Astrocyte of the hippocampus (primary cell): ENCODE results near the gene MROH8.
A peak's percentile ranks its signal among the peaks of the same experiment; 100 is the strongest.
"Not testable (repeated sequence)": the region's sequence is repeated elsewhere in the genome, so short reads cannot be mapped to it uniquely, and the experiment has no call there.

ENCODE experiments used
- DNase-seq: peaks from one replicate; pipeline ENCODE4 v3.0.0; 2011; ENCODE audit warnings: low read depth, low spot score

MROH8 gene

DNA sequence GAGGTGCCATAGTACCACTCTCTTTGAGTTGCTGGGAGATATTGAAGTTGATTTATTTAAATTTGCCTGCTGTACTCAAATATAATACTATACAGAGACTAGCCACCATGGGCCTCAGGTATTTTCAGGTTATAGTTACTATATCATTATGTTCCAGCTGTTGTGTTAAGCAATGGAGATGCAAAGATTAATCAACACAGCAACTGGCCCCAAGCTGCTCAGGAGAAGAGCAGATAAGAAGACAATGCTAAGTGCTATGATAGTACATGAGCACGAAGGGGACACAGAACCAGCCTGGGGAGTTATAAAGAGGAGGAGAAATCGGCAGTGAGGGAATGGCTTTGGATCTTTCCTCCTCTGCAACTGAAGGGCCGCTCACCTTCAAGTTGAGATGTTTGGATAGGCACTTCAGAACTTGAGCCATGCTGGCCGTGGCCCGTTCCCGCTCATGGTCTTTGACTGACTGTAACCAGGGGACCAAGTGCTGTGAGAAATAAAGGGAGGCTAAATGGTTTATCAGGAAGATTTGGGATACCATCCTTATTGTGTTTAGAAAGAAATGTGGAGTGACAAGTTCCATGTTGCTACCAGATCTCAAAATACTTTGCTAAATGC, 24.6 kb downstream of the MROH8 start:
- DNase-seq, result no peak

DNA sequence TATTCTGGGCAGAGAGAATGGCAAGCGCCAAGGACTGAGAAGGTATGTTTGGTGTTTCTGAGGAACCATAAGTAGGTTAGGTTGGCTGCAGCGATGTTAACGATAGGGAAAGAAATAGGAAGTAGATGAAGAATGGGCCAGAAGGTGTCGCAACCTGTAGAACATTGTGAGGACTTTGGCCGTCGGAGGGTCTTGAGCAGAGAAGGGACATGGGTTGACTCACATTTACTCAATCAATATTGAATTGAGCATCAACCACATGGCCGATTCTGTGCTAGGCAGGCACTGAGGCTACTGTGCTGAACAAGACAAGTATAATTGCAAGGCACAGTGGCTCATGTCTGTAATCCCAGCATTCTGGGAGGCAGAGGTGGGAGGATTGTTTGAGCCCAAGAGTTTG, 27.1 kb downstream of the MROH8 start:
- DNase-seq, result no peak

DNA sequence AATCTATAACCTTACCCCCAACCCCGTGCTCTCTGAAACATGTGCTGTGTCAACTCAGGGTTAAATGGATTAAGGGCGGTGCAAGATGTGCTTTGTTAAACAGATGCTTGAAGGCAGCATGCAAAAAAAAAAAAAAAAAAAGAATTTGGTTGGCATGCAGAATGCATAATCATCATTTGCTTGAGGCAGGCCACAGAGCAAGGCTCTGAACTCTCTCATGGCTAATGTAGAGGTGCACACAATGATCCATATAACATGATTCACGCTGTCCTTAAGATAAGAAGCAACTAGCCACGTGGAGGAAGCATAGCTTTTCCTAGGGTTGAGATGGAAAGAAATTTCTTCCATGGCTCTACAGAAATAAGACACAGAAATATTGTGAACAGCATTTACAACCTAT, 27.8 kb downstream of the MROH8 start:
- no peak for DNase-seq

DNA sequence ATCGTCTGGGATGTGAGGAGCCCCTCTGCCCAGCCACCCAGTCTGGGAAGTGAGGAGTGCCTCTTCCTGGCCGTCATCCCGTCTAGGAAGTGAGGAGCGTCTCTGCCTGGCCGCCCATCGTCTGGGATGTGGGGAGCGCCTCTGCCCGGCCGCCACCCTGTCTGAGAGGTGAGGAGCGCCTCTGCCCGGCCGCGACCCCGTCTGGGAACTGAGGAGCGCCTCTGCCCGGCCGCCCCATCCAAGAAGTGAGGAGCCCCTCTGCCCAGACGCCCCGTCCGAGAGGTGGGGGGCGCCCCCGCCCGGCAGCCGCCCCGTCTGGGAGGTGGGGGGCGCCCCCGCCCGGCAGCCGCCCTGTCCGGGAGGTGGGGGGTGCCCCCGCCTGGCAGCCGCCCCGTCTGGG, 28.5 kb downstream of the MROH8 start:
- not testable (repeated sequence) for DNase-seq

DNA sequence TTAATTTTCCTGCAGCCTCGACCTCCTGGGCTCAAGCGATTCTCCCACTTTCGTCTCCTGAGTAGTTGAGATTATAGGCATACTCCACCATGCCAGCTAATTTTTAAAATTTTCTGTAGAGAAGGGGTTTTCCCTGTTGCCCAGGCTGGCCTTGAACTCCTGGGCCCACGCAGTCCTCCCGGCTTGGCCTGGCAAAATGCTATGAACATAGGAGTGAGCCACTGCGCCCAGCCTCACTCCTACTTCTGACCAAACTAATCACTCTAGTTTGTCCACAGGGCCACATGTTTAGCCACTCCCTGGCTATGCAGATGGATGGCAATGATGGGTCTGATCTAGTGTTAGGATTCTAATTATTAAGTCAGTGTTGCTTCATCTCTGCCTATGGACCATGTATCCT, 32.1 kb downstream of the MROH8 start:
- DNase-seq, result no peak

DNA sequence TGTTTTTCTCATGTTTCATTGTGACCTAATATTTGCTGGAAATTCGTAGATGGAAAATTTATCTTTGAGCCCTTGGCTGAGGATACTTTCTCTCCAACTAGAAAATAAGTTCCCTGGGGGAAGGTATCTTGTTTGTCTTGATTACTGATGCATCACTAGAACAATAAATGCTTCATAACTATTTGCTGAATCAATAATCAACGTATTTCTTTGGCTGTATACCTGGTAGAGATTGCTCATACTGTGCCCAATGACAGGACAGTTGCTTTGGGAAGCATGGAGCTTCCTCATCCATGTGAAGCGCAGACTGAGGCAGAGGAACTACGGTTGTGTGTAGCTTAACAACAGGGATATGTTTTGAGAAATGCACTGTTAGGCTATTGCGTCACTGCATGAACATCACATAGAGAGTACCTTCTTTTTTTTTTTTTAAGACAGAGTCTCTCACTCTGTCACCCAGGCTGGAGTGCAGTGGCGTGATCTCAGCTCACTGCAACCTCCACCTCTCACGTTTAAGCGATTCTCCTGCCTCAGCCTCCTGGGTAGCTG, 34.4 kb downstream of the MROH8 start:
- DNase-seq, result no peak

DNA sequence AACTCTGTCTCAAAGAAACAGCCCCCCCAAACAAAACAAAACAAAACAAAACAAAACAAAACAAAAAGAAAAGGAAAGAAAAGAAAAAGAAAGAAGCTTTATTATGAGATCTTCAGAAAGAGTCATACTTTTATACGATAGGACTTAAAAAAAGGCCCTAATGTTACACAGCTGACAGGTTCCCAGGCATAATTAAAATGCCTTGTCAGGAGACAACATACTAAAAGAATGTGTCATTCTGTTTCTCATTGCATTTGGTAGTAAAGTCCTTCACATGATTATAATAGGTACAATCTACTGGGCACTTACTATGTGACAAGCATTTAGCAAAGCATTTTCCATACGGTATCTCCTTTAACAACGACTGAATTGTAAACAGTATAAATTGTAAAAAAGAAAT, 36.6 kb downstream of the MROH8 start:
- peak; percentile 68 for DNase-seq

DNA sequence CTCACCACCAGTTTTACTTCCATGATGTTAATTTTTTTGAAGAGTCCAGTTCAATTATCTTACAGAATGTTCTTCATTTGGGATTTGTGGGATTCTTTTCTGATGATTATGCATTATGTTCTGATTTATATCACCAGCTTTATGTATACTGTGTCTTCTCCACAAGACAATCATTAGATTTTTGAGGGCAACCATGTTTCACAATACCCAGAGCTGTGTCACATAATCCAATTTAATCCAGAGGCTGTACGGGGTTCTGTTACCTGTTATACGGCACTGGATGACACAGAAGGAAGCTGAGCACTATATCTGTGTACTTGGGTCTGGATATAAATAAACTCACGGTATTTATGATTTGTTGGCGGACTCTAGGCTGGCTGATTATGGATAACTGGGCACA, 41.8 kb downstream of the MROH8 start:
- DNase-seq, result no peak

DNA sequence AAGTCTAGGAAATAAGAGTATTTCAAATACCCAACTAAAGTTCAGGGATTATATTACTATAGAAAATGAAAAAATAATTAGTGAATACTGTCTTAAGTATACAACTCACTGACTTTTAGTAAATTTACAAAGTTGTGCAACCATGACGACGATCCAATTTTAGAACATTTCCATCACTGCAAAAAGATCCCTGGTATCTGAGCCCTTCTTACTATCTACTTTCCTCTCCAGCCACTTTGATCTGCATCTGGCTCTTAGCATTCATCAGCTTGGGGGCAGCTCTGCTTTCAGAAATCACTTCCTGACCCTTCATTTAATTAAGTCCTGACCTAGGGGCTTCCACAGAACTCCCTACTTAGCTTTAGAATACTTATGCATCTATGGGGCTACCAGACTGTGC, 45.4 kb downstream of the MROH8 start:
- no peak for DNase-seq

DNA sequence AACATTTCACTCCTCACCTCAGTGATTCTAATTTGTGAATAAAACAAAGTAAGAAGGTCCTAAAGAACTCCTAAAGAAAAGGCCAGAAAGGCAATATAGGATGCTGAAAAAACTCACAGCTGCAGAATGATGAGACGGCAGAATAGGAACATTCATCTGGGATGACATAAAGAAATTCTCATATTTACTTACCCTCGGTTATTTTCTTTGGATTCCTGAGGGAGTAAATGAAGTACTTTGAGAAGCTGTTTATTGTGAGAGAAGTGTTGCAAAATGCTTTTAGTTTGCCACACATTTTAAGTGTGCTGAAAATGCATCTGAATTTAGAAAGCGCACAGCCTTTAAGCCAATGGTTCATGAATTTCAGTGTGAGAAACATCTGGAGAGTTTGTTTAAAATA, 47.9 kb downstream of the MROH8 start:
- DNase-seq, result no peak

DNA sequence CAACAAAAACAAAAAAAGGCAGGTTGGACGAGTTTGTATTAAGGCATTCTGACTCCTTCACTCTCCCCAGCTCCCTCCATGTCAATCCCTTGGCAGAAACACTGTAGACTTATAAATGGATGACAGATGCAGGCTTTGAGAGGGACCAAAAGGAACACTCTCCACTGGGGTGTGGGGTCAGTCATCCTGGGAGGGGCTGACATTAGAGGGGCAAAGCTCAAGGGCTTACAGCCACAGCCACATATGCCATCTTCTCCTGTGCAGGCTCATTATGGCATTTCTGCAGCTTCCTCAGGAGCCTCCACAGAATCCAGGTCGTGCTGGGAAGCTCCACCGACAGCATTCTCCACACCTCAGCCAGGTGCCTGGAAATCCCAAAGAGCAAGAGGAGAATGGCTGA, 50.5 kb downstream of the MROH8 start:
- DNase-seq, result no peak

DNA sequence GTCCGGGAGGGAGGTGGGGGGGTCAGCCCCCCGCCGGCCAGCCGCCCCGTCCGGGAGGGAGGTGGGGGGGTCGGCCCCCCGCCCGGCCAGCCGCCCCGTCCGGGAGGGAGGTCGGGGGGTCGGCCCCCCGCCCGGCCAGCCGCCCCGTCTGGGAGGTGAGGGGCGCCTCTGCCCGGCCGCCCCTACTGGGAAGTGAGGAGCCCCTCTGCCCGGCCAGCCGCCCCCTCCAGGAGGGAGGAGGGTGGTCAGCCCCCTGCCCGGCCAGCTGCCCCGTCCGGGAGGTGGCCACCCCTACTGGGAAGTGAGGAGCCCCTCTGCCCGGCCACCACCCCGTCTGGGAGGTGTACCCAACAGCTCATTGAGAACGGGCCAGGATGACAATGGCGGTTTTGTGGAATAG, 53.1 kb downstream of the MROH8 start:
- not testable (repeated sequence) for DNase-seq

DNA sequence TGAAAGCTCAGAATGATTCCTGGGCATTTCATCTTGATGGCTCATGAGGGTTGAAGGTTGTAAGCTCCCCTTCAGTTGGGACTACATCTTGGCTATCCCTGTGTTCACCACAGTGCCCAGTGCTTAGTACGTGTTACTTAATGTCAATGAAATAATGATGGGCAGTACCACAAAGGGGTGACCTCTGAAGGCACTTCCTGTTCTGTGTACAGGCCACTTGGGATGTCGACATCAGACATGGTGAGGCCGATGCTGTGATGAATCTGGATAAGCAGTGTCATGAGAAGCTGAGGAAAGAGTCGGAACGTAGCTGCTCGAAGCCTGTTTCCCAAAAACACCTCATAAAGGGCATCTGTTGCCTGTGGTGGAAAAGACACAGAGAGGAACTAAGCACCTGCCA, 55.9 kb downstream of the MROH8 start:
- DNase-seq, result no peak

DNA sequence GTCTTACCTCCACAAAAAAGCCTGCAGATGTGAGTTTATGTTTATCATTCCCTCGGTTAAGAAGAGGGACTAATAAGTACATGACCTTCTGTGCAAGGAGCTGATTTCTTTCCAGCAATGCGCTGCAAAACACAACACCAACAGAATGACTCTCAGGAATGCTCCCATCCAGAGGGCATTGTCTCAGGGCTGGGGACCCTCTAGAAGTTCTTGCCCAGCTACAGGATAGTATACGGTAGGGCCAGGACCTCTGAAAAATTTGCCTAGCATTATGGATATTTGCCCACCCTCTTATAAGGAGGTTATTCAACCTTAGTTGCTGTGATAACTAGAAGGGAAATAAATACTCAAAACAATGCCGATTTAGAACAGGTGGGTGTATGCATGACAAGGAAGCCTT, 58.9 kb downstream of the MROH8 start:
- no peak for DNase-seq

DNA sequence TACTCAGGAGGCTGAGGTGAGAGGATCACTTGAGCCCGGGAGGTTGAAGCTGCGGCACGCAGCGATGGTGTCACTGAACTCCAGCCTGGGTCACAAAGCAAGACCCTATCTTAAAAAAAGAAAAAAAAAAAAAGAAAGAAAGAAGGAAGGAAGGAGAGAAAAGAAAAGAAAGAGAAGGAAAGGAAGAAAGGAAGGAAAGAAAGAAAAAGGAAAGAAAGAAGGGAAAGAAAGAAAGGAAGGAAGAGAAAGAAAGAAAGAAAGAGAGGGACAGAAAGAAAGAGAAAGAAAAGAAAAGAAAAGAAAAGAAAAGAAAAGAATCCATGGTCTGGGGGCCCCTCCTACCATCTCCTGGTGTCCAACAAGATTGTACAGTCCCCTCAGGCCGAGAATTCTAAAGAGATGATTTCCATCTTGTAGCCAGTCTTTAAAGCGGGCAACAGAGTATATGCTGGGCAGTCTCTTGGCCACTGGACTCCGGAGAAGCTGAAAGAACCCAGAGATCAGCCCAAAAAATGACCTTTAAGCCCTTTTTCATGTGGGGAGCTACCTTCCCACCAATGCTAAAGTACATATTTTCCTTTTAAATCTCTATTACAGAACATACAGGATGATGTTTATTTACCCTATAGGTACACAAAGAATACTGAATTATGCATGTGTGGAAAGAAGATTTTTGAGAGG, 59.9 kb downstream of the MROH8 start:
- no peak for DNase-seq

DNA sequence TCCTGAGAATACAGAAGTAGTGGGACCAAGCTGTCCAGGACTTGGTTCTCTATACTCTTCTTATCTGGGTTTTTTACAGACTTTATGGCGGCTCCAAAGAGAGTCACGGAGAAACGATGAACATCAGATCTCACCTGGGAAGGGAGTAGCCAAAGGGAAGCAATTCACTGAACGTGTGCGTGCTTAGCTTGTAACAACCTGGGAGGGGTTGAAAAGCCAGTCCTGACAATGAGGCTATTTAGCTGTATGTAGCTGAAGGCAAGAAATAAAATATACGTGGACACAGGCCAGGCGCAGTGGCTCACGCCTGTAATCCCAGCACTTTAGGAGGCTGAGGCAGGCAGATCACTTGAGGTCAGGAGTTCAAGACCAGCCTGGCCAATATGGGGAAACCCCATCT, 65.3 kb downstream of the MROH8 start:
- no peak for DNase-seq

DNA sequence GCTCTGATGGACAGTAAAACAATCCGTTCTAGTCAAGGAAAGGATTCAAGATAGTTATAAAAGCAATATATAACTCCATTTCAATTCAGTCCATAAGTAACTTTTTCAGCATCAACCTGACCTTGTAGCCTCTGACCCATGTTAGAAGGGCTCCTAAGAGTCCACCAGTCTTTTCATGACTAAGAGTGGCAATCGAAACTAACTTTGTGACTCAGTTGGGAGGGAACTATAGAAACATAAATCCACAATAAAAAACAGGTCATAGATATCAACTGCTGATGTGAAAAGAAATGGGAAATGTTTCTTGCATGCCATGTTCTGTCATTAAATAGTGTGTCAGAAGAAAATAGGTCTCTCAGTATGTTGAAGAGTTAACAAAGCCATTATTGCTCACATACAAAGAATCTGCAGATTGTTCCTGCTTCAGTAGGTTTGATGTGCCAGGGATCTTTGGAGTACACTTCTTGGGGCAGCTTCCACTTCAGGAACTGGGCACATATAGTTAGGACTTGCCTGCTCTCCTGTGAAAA, 67.4 kb downstream of the MROH8 start:
- no peak for DNase-seq

DNA sequence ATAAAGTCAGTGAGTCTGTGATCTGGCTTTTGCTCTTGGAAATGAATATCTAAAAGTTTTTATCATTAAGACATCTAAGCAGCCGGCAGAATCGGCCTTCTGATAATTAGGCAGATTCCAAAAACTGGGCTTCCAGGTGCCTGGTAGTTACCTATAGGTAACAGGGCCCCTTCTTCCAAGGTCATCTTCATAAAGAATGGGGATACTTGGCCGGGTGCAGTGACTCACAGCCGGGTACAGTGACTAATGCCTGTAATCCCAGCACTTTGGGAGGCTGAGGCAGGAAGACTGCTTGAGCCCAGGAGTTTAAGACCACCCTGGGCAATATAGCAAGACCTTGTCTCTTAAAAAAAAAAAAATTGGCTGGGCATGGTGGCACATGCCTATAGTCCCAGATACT, 70.7 kb downstream of the MROH8 start:
- DNase-seq, result no peak

DNA sequence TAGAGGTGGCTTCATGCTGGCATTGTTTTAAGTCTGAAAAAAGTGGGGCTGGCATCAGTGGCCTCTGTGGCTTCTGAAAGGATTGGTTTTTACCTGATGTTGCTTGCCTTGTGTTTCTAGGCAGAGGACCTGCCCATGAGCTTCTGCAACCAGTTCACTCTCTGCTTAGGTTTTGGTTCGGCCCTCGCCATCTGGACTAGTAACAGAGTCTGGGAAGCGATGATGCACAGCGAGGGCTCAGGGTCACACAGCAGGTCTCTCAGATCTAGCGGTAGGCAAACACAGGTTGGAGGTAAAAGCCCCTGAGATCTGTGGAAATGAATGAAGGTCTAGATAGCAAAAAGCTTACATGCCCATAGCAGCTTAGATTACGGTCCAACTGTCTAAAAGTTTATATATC, 76.8 kb downstream of the MROH8 start:
- DNase-seq, result no peak

DNA sequence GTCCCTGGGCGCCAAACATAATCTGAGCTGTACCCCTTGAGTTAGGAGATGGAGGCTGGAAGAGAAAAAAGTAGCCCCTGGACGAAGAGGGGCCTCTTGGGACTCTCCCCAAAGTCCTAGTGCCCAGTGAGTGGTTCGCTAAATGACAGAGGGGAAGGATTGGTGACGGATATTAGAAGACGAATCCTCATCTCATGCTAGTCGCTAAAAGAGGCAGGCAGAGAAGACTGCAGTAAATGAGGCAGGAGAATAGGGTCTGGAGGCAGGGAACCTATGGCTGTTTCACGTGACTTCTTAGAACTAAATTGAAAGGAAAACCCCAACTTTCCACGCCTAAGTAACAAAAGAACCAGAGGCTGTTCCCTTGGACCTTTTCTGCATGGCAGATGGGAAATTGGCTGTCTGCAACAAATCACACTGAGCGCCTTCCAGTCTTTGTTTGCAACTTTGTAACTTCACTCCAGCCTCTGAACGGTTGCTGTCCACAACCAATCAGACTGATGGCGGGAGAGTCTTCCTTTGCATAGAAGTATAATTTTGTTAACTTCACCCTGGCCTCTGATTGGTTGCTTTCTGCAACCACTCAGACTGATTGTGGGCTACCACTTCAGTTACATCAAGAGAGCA, 82.8 kb downstream of the MROH8 start:
- no peak for DNase-seq

DNA sequence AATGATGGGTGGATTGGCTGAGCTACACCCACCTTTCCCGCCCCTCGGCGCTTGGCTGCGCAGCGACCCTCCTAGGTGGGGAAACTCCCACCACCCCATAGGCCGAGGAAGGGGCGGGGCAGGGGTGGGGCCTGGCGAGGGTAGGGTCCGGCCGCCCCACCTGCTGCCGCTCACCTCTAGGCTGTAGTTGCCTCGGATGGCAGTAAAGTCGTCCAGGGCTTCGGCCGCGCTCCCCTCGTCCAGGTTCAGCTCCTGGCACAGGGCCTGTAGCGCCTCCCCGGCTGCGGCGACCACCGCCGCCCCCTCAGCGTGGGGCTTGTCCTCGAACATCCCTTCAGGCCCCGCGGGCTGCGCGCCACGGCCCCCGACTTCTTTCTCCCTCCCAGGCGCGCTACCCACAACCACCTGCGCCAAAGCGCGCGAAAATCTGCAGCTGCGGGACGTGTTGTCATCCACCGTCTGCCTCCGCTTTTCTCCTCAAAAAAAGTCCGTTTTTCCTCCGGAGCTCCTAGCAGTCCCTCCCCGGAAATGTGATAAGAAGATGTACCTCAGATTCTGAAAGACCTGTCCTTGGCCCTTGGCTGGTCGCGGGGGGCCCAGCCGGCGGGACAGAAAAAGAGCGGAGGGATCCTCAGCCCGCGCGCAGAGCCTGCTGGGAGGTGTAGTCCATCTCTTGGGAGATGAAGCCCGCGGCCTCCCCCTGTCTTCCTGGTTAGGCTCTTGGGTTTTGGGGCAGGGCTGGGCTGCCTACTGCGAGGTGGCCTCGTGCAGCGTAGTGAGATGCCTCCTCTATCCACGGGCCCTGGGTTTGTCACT, 83.5 kb downstream of the MROH8 start, which contains the start of gene RBL1:
Gene RBL1, minus strand, starts transcription at position 399 of the 816 bp plus-strand sequence. Its CDS starts 69 bp downstream, at position 330.
- peak; percentile 90 for DNase-seq

DNA sequence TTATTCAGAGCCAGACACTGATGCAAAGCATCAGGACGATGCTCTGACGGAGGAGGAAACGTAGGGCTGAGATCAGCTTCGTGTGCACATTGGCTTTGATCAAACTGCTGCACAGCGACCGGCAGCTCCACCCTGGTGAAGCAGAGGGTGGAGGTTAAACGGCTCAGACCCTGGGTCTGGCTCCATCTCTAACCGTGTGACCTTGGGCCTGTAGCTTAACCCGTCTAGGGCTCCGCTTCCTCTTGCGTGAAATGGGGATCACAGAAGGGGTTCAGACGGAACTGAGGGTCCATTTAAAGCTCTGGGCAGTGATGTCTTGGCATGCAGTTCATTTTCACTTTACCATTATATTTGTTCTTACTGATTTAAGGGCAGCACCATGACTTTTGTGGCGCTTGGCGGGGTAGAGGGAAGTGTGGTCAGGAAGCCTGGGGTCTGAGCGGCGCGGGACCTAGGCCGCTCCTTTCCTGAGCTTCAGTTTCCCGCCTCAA, 84.2 kb downstream of the MROH8 start:
- no peak for DNase-seq
